GM19324 (cell line): ENCODE measurements around the gene KCNMA1.

ENCODE experiments used
- ATAC-seq: cut with Tn5 transposase; IDR thresholded peaks from one replicate; pipeline ENCODE4 v1.9.1; 2021; ENCODE audit warnings: mild to moderate bottlenecking, moderate library complexity; ENCODE audit not compliant: unreplicated experiment, low FRiP score

The KCNMA1 gene

DNA sequence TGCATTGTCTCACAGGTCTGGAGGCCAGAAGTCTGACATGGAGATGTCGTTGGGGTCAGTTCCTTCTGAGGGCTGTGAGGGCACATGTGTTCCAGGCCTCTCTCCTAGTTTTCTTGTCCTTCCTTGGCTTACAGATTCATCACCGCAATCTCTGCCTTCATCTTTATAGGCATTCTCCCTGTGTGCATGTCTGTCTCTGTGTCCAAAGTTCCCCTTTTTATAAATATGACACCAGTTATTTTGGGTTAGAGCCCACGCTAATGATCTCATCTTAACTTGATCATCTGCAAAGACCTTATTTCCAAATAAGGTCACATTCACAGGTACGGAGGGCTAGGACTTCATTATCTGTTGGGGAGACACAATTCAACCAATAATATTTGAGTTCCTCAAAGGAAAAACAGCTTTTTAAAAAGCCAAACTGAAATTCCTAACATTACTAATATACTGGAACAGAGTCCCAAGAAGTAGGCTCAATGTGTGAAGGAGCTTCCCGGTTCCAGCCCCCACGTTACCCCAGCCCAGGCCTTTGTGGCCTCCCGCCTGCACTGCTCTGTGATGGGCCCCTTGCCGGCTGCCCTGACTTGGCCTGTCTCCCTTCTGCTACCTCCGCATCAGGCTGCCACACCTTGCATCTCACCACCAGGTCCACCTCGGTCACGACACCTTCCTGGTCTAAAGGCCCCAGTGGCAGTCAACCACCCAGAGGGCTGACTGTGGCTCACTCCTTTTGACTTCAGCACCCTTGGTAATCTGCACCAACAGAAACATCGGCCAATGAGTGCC, 142.7 kb downstream of the KCNMA1 start:
- ATAC-seq: no peak

DNA sequence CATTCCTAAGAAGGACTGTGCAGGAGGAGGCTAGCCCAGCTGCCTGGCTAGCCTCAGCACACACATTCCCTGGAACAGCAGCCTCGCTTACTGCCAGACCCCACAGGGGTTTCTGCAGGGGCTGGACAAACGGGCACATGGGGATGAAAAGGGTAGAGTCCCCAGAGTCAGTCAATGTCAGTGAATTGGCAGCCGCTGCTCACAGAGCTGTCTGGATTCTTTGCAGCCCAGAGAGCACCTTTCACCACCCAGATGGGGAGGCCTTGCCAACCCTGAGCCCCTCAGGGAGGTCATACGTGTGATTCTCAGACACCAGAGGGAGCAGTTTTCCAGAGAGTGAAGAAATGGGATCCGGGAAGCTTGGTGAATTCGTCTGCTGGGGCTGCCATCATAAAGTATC, 143.3 kb downstream of the KCNMA1 start:
- no peak for ATAC-seq

DNA sequence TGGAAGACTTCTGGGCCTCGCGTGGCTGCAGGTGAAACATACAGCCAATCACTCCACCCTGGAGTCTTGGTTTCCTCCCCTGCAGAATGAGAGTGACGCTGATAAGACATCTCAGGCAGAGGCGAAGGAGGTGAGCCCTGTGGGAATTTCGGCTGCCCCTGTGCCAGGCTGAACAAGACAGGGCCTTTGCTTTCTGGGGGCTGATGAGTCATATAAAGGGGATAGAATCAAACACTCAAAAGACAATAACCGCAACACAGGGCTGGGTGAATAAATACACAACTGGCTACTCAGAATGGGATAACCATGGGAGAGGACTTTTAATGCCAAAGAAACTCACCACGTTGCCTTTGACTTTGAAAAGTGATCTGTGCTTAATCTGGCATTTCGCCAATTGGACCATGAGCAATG, 143.8 kb downstream of the KCNMA1 start:
- no peak for ATAC-seq

DNA sequence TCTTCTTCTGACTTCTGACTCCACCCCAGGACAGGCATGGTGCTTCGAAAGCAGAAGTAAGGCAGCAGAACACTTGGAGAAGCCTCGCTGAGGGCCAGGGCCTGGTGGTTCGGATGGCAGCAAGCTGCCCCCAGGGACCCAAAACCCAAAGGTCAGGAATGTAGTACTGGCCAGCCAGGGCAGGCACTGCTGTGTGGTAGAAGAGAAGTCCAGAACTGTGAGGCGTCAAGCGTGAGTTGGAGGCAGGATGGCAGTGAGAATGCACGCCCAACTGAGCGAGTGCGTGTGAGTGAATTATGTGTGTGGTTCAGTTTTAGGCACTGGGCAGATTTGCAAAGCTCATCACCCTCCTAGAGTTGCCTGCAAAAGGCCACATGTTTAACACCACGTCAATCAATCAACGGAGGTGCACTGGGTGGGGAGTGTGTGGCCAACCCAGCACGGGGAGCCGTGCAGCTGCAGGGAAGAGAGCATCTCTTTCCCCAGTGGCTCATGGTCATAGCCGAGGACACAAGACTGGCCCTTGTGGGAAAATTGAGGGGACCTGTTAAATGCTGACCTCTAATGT, 144.3 kb downstream of the KCNMA1 start:
- no peak for ATAC-seq

DNA sequence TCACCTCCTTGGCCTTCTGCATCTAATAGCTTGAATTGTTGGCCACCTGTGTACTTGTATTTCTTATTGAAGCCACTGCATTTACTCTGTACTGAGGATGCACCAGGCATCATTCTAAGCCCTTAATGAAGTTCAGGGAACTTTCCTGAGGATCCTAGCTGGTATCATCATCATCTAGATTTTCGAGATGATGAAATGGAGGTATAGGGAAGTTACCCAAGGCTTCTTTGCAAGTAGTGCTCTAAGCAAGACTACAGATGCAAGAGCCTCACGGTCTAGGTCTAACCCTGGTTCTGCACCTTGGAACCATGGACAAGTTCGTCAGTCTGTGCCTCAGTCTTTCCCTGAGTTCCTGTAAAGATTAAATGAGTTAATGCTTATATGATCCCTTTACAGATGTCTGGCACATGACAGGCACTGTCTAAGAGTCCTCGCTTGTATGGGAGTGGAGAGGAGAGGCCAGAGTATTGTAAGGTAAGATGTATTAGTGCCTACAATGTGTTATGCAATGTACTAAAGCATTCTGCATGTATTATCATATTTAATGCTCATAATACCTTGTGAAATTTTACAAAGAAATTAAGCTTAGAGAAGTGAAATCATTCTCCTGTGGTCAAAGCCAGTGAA, 145.1 kb downstream of the KCNMA1 start:
- ATAC-seq: no peak

DNA sequence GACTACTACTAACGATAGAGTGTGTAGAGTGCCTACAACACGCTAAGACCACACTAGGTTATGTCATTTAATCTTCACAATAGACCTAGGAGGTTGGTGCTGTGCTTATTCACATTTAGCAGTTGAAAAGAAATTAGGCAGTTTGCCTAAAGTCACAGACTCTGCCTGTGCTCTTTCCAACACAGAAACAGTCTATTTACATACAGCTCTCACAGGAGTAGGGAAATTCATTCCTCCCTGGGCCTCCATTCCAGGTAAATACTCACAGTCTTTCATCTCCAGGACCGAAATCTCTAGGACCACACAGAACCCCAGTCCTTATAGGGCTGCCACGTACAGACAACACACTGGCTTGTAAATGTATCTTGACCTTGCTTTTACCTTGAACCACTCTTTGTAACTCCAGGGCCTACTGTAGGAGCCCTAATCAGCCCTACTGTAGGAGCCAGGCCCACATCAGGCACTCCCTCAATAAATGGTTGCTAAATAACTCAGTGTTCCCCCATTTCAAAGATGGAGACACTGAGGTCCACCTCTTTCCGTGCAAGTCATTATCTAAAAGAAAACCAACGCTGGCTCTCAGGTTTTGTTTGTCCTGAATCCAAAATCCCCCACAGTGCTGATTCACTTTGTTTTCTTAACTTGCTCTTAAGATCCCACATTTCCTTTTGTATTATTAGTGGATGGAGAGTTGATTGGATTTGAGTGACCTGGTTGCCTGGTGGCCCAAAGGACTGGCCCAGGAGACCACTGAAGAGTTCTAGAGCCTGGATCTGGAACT, 146.9 kb downstream of the KCNMA1 start:
- no peak for ATAC-seq

DNA sequence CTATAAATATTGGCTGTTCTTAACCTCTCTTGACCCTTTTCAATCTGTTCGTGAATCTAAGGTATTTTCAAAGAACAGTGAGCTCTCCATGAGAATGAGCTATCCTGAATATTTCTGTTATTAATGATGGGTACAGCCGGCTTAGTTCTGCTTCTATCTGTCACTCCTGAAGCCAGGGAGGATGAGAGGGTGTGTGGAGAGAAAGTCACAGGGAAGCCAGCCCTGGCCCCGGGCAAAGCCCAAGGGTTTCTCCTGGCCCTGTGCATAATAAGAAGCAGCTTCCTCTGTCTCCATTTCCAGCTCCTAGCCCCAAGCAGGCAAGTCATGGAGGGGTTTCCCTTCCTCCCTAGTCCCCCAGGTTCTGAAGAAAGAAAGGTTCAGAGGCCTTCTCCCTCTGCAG, 151.1 kb downstream of the KCNMA1 start:
- ATAC-seq: no peak

DNA sequence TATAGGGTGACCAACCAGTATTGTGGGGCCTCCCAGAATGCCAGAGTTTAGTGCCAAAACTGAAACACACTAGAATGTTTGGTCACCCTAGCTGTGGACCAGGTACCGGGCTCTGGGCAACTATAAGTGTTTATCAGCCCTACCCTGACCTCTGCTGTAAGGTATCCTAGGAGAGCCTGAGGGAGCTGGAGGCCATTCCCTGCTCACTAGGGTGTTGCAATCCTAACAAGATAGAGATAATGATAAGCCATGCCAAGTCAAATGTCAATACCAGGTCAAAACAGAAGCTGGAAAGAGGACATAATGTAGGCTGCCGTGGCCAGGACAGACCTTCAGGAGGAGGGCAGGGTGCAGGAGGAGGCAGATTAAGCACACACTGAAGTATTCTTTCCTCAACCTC, 151.8 kb downstream of the KCNMA1 start:
- ATAC-seq: no peak

DNA sequence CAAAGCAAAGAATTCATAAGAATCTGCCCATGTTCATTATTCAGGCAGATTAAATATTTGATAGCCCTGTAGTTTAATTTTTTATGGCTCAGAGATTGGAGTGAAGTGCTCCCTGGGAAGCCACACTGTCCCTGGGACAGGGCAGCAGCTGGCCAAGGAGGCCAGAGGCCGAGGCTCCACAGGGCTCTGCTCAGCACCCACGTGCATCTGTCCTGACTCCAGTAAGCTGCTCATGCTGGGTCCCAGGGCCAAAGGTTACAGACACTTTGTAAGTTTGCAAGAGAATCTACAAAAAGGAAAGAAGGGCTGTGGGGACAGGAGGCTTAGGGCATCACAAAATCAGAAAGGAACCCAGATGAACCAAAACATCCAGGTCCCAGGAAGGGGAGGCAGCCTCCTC, 155.5 kb downstream of the KCNMA1 start:
- no peak for ATAC-seq

DNA sequence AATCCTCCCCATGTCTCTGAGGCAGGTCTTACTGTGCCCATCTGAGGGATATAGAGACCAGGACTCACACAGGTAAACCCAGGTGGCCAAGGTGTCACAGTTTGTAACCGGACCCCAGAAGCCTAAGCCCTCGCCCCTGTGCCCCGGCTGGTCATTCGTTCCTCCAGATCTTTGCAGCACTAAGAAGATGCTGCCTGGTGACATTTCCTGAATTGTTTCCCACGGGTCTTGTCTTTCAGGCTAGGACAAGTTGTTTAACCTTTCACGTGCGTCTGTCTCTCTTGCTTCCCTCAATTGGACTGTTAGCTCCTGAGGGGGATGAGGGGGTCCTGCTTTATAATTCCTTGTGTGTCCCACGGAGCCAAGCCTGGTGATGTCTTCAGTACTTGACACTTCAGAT, 158.0 kb downstream of the KCNMA1 start:
- no peak for ATAC-seq

DNA sequence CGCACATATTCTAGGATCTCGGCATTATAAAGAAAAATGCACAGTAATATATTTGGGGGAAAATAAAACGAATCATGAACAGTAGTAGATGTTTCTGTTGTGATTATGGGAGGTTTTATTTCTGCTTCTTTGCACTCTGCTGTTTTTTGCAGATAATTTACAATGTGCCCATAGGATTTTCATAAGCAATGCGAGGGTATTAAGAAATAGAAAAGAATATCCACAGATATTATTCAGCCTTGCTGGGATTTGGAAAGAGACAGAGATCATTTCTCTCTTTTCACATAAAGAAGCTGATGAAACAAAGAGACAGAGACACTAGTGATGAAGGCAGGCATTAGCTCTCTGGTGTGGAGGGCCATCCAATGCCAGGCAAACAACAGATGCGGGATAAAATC, 158.6 kb downstream of the KCNMA1 start:
- ATAC-seq: no peak

DNA sequence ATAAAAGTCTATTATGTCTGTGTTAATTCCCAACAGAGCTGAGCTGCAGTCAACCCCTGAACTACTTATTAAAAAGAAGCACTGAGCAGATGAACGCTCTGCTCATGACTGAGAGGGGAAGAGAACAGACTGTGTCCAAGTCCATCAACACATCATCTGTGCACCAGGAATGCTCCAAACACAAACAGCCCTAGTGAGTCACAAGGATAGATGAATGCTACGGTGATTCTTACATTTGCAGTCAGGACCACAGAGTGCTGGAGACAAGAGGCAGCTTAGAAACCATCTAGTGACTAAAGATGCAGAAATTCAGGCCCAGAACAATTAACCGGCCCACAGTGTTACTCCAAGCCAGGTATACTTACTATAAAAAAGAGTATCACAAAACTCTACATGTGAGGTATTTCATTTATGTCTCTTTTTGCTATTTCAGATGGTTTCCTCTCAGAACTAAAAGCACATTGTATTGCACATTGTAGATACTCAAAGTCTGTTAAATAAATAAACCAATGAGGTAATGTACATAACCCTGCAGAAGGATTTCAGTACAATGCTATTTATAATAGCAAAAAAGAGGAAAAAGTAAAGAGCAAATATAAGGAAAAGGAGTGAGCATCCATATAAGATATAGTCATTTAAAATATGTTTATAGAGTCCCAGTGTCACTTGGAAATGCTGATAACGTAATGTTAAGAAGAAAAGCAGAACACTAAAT, 159.2 kb downstream of the KCNMA1 start:
- no peak for ATAC-seq

DNA sequence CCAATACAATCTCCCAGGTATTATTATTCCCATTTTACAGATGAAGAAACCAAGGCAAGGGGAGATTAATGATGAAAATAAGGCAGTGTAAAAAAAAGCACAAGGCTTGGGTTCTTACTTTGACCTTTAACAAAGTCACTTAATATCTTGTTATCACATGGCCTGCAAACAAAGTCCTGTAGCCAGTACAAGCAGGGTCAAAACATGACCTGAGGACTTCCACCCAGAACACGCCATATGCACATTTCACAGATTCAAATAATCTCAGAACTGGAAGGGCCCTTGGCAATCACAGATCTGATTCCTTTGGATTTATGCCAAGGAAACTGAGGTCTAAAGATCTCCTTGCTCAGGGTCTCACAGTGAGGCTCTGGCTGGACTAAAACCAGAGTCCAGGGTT, 162.1 kb downstream of the KCNMA1 start:
- ATAC-seq: no peak

DNA sequence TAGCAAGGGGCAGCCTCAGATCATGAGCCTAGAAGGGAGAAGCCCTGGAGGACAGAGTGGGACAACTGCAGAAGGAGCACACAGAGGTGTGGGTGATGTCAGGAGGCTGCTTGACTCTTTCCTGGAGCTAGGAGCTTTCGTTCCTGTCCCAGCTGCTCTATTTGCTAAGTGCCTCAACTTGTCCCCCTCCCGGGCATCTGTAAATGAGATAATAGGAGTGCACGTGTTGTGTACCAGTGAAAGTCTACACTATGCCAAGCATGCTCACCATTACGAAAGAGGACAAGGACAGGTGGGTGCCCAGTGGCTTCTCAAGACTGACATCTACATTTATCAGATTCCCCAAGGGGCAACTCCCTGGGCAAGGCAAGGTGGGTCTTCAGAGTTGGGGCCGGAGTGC, 162.7 kb downstream of the KCNMA1 start:
- no peak for ATAC-seq

DNA sequence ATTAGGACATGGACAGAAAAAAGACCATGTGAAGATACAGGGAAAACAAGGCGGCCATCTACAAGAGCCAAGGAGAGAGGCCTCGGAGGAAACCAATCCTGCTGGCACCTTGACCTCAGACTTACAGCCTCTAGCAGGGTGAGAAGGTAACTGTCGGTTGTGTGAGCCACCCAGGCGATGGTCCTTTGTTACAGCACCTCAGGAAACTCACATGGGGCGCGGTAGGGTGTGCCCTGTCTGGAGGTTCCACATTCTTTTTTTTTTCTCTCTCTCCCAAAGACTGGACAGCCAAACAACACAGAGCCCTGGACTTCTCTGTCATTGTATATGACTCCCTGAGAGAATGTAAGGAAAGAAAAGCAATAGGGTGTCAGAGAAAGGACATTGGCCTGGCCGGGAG, 163.2 kb downstream of the KCNMA1 start:
- ATAC-seq: no peak

DNA sequence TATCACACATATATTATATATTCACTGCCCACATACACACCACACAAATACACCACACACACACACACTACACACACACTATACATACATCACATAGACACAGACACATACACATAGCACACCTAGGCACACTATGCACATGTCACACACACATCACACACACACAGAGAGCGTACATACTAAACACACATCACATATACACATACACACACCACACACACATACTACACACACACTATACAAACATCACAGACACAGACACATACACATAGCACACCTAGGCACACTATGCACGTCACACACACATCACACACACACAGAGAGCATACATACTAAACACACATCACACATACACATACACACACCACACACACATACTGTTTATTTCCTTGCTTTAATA, 165.5 kb downstream of the KCNMA1 start:
- ATAC-seq: no peak

DNA sequence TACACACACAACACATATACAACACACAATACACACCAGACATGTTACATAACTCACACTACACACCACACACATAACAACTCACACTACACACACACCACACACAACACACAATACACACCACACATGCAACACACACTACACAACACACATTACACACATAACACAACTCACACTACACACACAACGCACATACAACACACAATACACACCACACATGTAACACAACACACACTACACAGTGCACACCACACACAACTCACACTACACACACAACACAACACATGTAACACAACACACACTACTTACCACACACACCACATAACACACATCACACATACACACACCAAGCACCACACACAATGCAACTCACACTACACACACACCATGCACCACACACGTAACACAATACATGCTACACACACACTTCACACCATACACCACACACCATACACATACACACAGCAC, 166.5 kb downstream of the KCNMA1 start:
- ATAC-seq: no peak

DNA sequence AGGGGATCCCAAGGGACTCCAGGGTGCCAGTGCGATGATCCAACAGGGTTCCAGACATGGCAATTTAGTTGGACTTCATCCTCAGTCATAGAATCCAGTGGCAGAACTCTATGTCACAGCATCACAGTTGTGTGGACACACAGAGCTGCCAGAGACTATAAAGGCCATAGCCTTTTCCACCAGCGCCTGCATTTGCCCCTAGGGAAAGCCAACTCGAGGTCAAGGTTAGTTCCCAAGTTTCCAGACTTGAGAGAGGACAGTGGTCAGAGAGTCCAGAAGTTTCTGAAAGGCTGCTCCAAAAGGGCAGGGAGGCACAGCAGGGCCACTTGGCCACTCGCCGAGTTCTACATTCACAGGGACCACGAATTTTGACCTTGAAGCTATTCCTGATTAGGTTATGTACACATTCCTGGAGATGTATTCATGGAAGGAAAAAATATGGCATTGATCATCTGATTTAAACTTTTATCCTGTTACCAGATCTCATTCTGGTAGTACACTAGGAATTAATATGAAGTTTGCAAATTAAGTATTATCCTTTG, 170.1 kb downstream of the KCNMA1 start:
- no peak for ATAC-seq

DNA sequence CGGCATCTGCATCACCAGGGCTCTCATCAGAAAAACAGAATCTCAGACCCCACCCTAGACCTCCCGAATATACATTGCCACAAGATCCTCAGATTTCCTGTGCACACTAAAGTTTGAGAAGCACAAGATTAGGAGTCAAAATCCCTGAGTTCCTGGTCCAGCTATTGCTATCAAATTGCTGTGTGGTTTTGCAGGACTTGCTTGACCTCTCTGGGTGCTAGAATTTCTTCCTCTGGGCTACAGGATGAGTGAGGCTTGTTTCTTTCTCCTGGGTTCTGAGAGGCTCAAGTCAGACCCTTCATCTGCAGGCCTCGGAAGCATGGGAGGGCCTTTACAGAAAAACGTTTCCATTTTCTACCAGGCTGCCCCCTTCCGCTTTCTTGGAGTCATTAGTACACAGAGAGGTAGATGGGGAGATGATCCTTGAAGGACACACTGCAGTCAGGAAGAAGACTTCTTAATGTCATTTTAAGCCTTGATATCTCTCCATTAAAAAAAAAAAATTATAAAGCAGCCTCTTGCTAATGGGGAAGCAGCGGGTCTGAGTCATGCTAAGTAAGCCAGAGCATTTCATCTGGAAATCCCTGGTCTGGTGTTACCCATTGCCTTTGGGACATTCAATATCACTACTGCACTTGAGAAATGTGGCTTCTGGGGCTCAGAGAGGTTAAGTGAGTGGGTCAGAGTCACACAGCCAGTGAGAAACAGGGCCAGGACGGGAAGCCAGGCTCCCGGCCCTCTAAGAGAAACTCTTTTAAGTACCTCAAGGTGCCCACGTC, 173.5 kb downstream of the KCNMA1 start:
- ATAC-seq: no peak
